MG63 (cell line): ENCODE measurements around the gene NUBPL. TPM values are rescaled to one million over a fixed set of nuclear protein-coding genes. Genes with fewer than 3 reads are reported as not detected.
"Not testable (repeated sequence)": the region's sequence is repeated elsewhere in the genome, so short reads cannot be mapped to it uniquely, and the experiment has no call there.

Experiments
- DNase-seq: peaks from one replicate; pipeline ENCODE4 v3.0.0-alpha.2; 2020
- H3K27me3 ChIP-seq: fragments of 250-450 bp; sonication (Bioruptor Pico); 2 replicates; pipeline ENCODE4 v1.5.1; 2020; ENCODE audit warnings: mild to moderate bottlenecking, moderate library complexity
- H3K36me3 ChIP-seq: fragments of 250-450 bp; sonication (Bioruptor Pico); 2 replicates; pipeline ENCODE4 v1.5.1; 2020; ENCODE audit warnings: mild to moderate bottlenecking, moderate library complexity
- H3K4me3 ChIP-seq: fragments of 250-450 bp; sonication (Bioruptor Pico); 2 replicates; pipeline ENCODE4 v1.5.1; 2020; ENCODE audit warnings: mild to moderate bottlenecking, moderate library complexity
- H3K9me3 ChIP-seq: fragments of 250-450 bp; sonication (Bioruptor Pico); 2 replicates; pipeline ENCODE4 v1.5.1; 2020; ENCODE audit warnings: mild to moderate bottlenecking, moderate library complexity
- total RNA-seq: library from RNA; depleted of rRNA; stranded (reverse); fragments of >200 nt; shearing (Covaris generic); gene quantifications from 2 replicates; pipeline ENCODE4 v1.2.3, GENCODE V29; 2014; ENCODE audit warnings: low replicate concordance

NUBPL gene
- total RNA-seq, 1 experiment from 2014 or later, result 20.6 TPM

DNA sequence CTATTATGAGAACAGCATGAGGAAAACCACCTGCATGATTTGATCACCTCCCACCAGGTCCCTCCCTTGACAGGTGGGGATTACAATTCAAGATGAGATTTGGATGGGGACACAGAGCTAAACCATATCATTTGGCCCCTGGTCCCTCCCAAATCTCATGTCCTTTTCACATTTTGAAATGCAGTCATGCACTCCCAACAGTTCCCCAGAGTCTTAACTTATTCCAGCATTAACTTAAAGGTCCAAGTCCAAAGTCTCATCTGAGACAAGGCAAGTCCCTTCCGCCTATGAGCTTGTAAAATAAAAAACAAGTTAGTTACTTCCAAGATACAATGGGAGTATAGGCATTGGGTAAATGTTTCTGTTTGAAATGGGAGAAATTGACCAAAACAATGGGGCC, 189.8 kb downstream of the NUBPL start:
- not testable (repeated sequence) for H3K27me3 ChIP-seq, H3K9me3 ChIP-seq, DNase-seq, H3K36me3 ChIP-seq, H3K4me3 ChIP-seq

- H3K9me3 ChIP-seq, result 0 out of 2 replicates have a peak, but pooled peaks cover 3% of the 10 kb centered on the region
- DNase-seq, result no peak
- no peaks in the 10 kb centered on the region for H3K27me3 ChIP-seq
Measured at GRCh38 chr14:31752867-31753661, 191.9 kb downstream of the NUBPL start.

GRCh38 chr14:31758941-31759340, 197.7 kb downstream of the NUBPL start:
- H3K36me3 ChIP-seq, result no peaks in the 10 kb centered on the region
- no peaks in the 10 kb centered on the region for H3K9me3 ChIP-seq
- H3K4me3 ChIP-seq, result no peak overlapping the region
- H3K27me3 ChIP-seq, result no peaks in the 10 kb centered on the region
- DNase-seq, result no peak

More at GRCh38 chr14:31752867-31753661, 191.9 kb downstream of the NUBPL start:
- Histone ChIP-seq H3K4me3 (no peak overlapping the region), H3K36me3 (no peaks in the 10 kb centered on the region)

DNA sequence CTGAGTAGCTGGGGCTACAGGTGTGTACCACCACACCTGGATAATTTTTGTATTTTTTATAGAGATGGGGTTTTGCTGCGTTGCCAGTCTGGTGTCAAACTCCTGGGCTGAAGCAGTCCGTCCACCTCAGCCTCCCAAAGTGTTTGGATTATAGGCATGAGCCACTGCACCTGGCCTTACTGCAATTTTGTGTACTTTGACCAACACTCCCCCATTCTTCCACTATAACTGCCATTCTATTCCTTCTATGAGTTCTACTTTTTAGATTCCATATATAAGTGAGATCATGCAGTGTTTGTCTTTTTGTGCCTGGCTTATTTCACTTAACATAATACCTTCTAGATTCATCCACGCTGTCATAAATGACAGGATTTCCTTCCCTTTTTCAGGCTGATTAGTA, 199.1 kb downstream of the NUBPL start:
- Histone ChIP-seq H3K9me3 (no peaks in the 10 kb centered on the region), H3K36me3 (no peaks in the 10 kb centered on the region), H3K27me3 (no peaks in the 10 kb centered on the region), H3K4me3 (no peak overlapping the region)
- DNase-seq, result no peak

- Histone ChIP-seq H3K9me3 (no peaks in the 10 kb centered on the region), H3K36me3 (no peaks in the 10 kb centered on the region), H3K27me3 (no peaks in the 10 kb centered on the region), H3K4me3 (no peak overlapping the region)
- DNase-seq, result no peak
Measured at GRCh38 chr14:31761325-31761724, 200.1 kb downstream of the NUBPL start.

GRCh38 chr14:31763041-31763440, 201.8 kb downstream of the NUBPL start:
- H3K36me3 ChIP-seq, result no peaks in the 10 kb centered on the region
- no peak overlapping the region for H3K4me3 ChIP-seq
- H3K9me3 ChIP-seq, result no peaks in the 10 kb centered on the region
- DNase-seq, result no peak
- H3K27me3 ChIP-seq, result no peaks in the 10 kb centered on the region

- no peak overlapping the region for H3K4me3 ChIP-seq
- no peak for DNase-seq
- H3K9me3 ChIP-seq, result no peaks in the 10 kb centered on the region
- no peaks in the 10 kb centered on the region for H3K27me3 ChIP-seq
- H3K36me3 ChIP-seq, result no peaks in the 10 kb centered on the region
Measured at GRCh38 chr14:31766315-31766892, 205.2 kb downstream of the NUBPL start.

DNA sequence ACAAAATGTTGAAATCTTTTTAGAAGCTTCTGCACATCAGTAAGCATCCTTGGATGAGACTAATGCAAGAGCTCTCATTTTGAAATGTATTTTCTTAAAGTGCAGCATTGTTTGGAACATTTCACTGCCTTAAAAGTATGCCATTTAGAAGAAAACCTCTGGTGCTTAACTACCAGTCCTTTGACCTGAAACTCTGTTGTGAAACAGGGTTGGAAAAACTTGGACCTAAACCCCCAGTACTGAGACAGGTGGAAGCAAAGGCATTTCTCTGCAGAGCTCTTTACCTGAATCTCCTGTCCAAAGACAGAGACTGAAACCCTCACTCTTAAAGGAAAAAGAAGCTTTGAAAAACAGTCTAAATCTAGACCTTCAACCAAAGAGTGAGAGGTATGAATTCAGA, 207.2 kb downstream of the NUBPL start:
- no peak for DNase-seq
- no peak overlapping the region for H3K4me3 ChIP-seq
- no peaks in the 10 kb centered on the region for H3K36me3 ChIP-seq
- no peaks in the 10 kb centered on the region for H3K27me3 ChIP-seq
- no peaks in the 10 kb centered on the region for H3K9me3 ChIP-seq

DNA sequence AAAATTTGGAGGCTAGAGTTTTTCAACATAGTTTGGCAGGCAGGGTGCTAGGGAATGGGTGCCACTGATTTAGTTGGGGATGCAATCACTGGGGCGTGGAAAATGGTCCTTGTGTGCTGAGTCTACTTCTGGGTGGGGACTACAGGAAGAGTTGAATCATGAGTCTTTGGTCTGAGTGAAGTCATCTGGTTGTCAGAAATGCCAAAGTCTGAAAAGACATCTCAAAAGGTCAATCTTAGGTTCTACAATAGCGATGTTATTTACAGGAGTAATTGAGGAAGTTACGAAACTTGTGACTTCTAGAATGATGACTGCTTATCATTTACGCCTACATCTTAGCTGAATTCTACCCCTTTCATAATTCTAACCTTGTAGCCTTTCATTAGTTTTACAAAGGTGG, 209.1 kb downstream of the NUBPL start:
- H3K9me3 ChIP-seq, result no peaks in the 10 kb centered on the region
- H3K4me3 ChIP-seq, result no peak overlapping the region
- DNase-seq, result no peak
- H3K27me3 ChIP-seq, result no peaks in the 10 kb centered on the region
- H3K36me3 ChIP-seq, result no peaks in the 10 kb centered on the region

- Histone ChIP-seq H3K36me3 (no peaks in the 10 kb centered on the region), H3K9me3 (no peaks in the 10 kb centered on the region), H3K4me3 (no peak overlapping the region), H3K27me3 (no peaks in the 10 kb centered on the region)
- no peak for DNase-seq
Measured at GRCh38 chr14:31774567-31774966, 213.4 kb downstream of the NUBPL start.

DNA sequence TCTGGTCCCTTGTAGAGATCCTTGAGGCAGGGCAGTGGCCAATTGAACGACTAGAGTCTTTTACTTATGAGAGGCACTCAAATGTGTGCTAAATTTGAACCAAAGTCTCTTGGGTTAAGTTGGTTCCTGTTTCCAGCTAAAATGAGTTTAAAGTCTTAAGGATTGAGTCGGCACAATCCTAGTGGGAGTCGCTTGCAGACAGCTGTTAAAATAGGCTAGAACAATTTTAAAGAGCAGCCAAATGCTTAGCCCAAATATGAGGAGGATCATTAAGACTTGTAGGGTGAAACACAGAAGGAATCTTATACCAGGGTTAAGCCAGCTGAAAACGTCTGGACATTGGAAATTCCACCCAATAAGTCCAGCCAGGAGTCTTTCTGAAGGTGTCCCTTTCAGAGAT, 216.1 kb downstream of the NUBPL start:
- no peak for DNase-seq
- H3K4me3 ChIP-seq, result no peak overlapping the region
- H3K9me3 ChIP-seq, result peaks cover 4% of the 10 kb centered on the region; the same call in 1 of the 2 replicates
- no peaks in the 10 kb centered on the region for H3K36me3 ChIP-seq
- no peaks in the 10 kb centered on the region for H3K27me3 ChIP-seq

DNA sequence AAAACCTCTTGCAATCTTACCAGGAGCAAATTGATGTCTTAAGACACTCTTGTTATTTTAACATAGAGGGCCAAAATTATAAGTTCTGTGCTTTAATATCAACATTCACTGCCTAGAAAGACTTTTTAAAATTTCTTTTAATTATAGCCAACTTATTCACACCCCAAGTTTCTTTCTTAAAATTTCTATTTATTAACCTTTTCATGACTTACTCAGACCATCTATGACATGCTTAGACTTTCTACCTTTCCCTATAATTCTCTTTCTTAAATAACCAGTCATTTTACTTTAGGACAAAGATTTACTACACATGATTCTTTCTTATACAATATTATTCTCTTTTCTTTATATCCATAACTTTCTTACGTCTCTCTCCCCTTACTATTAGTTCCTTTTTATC, 220.4 kb downstream of the NUBPL start:
- H3K36me3 ChIP-seq, result no peaks in the 10 kb centered on the region
- peaks cover 4% of the 10 kb centered on the region for H3K9me3 ChIP-seq
- no peaks in the 10 kb centered on the region for H3K27me3 ChIP-seq
- DNase-seq, result no peak
- no peak overlapping the region for H3K4me3 ChIP-seq

GRCh38 chr14:31785574-31785973, 224.4 kb downstream of the NUBPL start:
- Histone ChIP-seq H3K27me3 (no peaks in the 10 kb centered on the region), H3K4me3 (no peak overlapping the region), H3K9me3 (peaks cover 4% of the 10 kb centered on the region), H3K36me3 (no peaks in the 10 kb centered on the region)
- no peak for DNase-seq

DNA sequence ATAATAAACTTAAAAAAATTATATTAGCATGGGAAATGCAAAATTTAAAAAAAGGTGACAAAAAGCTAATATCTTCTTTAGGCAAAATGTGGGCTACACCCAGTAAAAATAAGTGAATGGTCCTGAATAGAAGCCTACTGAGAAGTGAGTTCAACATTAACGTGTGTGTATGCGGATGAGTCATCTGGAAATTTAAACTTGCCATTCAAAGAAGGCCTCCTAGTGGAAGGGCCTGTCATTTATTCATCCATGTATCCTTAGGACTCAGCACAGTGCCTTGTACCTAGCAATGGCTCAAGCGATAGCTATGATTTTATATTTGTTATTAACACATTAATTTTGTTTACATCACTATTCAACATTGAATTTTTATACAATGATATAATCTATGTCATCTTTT, 226.2 kb downstream of the NUBPL start:
- H3K9me3 ChIP-seq, result no peaks in the 10 kb centered on the region; the same call in 1 of the 2 replicates
- no peak overlapping the region for H3K4me3 ChIP-seq
- no peaks in the 10 kb centered on the region for H3K27me3 ChIP-seq
- DNase-seq, result no peak
- H3K36me3 ChIP-seq, result no peaks in the 10 kb centered on the region

GRCh38 chr14:31788340-31788739, 227.1 kb downstream of the NUBPL start:
- no peak for DNase-seq
- no peaks in the 10 kb centered on the region for H3K9me3 ChIP-seq
- H3K27me3 ChIP-seq, result no peaks in the 10 kb centered on the region
- H3K4me3 ChIP-seq, result no peak overlapping the region
- H3K36me3 ChIP-seq, result no peaks in the 10 kb centered on the region

DNA sequence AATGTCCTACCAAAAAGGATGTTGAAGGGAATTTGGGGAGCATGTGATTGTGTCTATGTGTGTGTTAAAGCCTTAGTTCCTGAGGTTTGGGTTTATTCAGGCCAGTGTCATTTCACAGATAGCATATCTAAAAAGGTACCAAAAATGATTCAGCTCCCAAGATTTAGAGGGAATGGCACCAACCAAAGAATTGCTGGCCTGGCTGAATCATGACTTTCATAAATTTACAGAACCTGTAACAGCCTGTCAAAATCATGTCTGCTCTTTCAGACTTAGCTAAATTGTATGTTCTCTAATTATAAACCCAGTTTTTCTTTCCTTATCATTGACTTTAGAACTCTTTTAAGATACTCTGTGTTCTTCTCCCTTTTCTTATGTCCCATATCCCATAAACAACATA, 231.5 kb downstream of the NUBPL start:
- H3K4me3 ChIP-seq, result no peak overlapping the region
- no peak for DNase-seq
- H3K9me3 ChIP-seq, result no peaks in the 10 kb centered on the region
- H3K27me3 ChIP-seq, result no peaks in the 10 kb centered on the region
- no peaks in the 10 kb centered on the region for H3K36me3 ChIP-seq

GRCh38 chr14:31797946-31798345, 236.7 kb downstream of the NUBPL start:
- not testable (repeated sequence) for H3K4me3 ChIP-seq, H3K9me3 ChIP-seq

DNA sequence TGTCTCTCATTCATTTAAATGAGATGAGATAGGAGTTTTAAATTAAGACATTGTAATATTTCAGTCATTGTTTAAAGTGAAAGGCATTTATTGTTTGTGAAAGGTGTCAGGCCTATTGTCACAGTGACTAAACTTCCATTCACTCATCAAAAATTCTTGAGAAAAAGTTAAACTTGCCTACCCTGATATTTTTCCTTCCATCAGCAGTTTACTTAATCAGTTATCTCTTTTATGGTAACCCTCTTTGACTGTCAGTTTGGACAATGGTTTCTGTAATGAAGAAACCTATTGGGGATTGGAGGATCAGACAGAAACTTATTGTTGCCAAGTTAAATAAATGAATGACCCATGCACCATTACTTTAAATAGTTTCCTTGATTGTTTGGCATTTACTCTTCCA, 241.6 kb downstream of the NUBPL start:
- no peak for DNase-seq
- H3K4me3 ChIP-seq, result no peak overlapping the region
- no peaks in the 10 kb centered on the region for H3K36me3 ChIP-seq

More at GRCh38 chr14:31797946-31798345, 236.7 kb downstream of the NUBPL start:
- not testable (repeated sequence) for DNase-seq, H3K36me3 ChIP-seq, H3K27me3 ChIP-seq

More for the DNA sequence above, 241.6 kb downstream of the NUBPL start:
- Histone ChIP-seq H3K9me3 (no peaks in the 10 kb centered on the region), H3K27me3 (no peaks in the 10 kb centered on the region)
